ENCODE data around the gene PAQR4.
"Not testable (repeated sequence)": the region's sequence is repeated elsewhere in the genome, so short reads cannot be mapped to it uniquely, and the experiment has no call there.

The PAQR4 gene

GRCh38 chr16:2968738-2969544, at the start of gene PAQR4:
Gene PAQR4, plus strand, starts transcription at chr16:2969348. Its CDS starts 327 bp downstream, at chr16:2969675.
- DNase-seq = peak; percentile 75 to 93

GRCh38 chr16:2919511-2920255, 49.5 kb upstream of the PAQR4 start:
- peak; percentile 72 to 75 for DNase-seq

- no peak for DNase-seq
Measured at GRCh38 chr16:2923481-2923880, 45.7 kb upstream of the PAQR4 start.

GRCh38 chr16:2924901-2925755, 44.0 kb upstream of the PAQR4 start:
- no peak for DNase-seq

- no peak for DNase-seq
Measured at GRCh38 chr16:2925951-2926649, 43.0 kb upstream of the PAQR4 start.

GRCh38 chr16:2926650-2926999, 42.5 kb upstream of the PAQR4 start:
- no peak for DNase-seq

- peak; percentile 86 to 91 for DNase-seq
Measured at GRCh38 chr16:2927010-2927646, 42.0 kb upstream of the PAQR4 start.

GRCh38 chr16:2928151-2928550, 41.0 kb upstream of the PAQR4 start:
- DNase-seq = not testable (repeated sequence)

GRCh38 chr16:2928796-2929195, 40.4 kb upstream of the PAQR4 start:
- DNase-seq = no peak

GRCh38 chr16:2929693-2930092, 39.5 kb upstream of the PAQR4 start:
- no peak for DNase-seq

GRCh38 chr16:2930236-2930635, 38.9 kb upstream of the PAQR4 start:
- no peak for DNase-seq

- not testable (repeated sequence) for DNase-seq
Measured at GRCh38 chr16:2931231-2931914, 37.8 kb upstream of the PAQR4 start.

- no peak for DNase-seq
Measured at GRCh38 chr16:2933136-2933535, 36.0 kb upstream of the PAQR4 start.

- no peak for DNase-seq
Measured at GRCh38 chr16:2933701-2934100, 35.4 kb upstream of the PAQR4 start.

GRCh38 chr16:2934450-2934849, 34.7 kb upstream of the PAQR4 start:
- DNase-seq = no peak

GRCh38 chr16:2936436-2937011, 32.6 kb upstream of the PAQR4 start:
- no peak for DNase-seq

- no peak for DNase-seq
Measured at GRCh38 chr16:2937170-2937569, 32.0 kb upstream of the PAQR4 start.

GRCh38 chr16:2938206-2938605, 30.9 kb upstream of the PAQR4 start:
- no peak for DNase-seq

- DNase-seq = no peak
Measured at GRCh38 chr16:2939968-2940367, 29.2 kb upstream of the PAQR4 start.

- DNase-seq = no peak
Measured at GRCh38 chr16:2942045-2942444, 27.1 kb upstream of the PAQR4 start.

GRCh38 chr16:2943716-2944115, 25.4 kb upstream of the PAQR4 start:
- DNase-seq = not testable (repeated sequence)
